Measurements from ENCODE around the gene SIK1. TPM values are rescaled to one million over a fixed set of nuclear protein-coding genes. Genes with fewer than 3 reads are reported as not detected.

SIK1 gene
- polyA plus RNA-seq, 1 donor from 2014 or later = 2.5 TPM

DNA sequence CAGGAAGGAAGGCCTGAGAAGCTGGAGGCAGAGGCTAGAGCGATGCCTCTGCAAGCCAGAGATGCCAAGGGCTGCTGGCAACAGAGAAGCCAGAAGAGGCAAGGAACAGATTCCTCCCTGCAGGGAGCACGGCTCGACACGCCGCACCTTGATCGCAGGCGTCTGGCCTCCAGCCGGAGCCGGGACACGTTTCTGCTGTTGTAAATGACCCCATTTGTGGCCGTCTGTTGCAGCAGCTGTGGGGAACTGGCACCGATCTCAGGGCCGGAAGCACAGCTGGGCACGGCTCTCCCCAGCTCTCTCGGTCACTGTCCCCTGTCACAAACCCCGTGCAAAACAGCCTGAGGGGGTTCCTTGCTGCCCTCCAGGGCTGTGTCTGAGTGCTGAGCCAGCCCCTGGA is 59.6 kb downstream of the SIK1 start:
- peak overlapping the region in 1 of 3 donors; percentile 41 for H3K27ac Mint-ChIP-seq
- H3K4me1 Mint-ChIP-seq = peaks cover 21 to 38% (median 30%) of the 10 kb centered on the region in 3 donors
- no peaks in the 10 kb centered on the region for H3K36me3 Mint-ChIP-seq
- H3K4me3 Mint-ChIP-seq = no peak overlapping the region
- H3K27me3 Mint-ChIP-seq = peaks cover 3% of the 10 kb centered on the region
- no peaks in the 10 kb centered on the region for H3K9me3 Mint-ChIP-seq

DNA sequence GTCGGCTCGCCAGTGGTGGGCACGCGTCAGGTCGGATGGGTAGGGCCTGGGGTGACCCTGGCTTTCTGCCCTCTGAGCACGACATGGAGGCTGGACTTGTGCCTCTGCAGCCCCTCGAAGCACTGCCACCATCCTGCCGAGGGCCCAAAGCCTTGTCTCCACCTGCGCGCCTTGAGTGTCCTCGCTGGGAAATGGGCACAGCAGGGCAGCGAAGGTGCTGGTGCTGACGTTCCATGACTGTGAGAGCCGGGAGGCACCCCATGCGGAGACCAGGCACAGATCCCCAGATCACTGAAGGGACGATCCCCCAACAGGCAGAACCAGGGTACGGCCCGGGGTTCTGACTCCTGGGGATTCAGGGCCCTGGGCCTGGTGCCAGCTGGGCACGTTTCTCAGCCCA is 60.3 kb downstream of the SIK1 start:
- H3K27ac Mint-ChIP-seq = peak overlapping the region in 1 of 3 donors; percentile 41
- H3K4me3 Mint-ChIP-seq = no peak overlapping the region
- no peaks in the 10 kb centered on the region for H3K36me3 Mint-ChIP-seq
- H3K4me1 Mint-ChIP-seq = peaks cover 23 to 39% (median 31%) of the 10 kb centered on the region in 3 donors
- H3K9me3 Mint-ChIP-seq = no peaks in the 10 kb centered on the region
- peaks cover 3% of the 10 kb centered on the region for H3K27me3 Mint-ChIP-seq

DNA sequence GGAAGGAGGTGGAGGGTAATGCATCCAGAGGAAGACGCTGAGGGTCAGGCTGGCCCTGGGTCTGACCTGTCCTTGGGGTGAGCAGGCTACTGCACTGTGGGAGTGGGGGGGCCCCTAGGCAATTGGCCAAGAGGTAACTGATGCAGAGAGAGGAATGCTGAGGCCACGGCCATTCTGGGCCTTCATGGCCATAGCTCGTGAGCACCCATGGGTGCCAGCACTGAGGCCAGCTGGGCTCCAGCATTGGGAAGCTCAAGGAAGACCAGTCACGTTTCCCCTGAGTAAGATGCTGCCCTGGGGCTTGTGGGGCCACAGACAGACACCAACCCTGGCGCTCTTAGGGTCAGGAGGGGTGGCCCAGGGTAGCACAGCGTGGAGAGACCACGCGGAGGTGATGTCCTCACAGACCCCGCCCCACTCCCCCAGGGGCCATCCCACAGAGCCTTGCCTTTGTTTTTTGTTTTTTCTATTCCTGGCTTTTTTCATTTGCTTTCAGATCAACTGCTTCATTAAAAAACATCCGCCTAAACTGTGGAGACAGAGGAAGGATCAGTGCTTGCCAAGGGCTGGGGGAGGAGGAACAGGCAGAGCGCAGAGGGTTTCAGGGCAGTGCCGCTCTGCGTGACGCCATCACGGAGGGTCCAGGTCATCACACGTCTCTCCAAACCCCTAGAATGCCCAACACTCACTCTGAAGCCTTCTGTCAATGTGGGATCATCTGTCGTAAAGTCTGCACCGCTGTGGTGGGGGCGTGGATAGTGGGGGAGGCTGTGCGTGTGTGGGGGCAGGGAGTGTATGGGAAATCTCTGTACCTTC is 61.1 kb downstream of the SIK1 start:
- Mint-ChIP-seq H3K27ac (peak overlapping the region; percentile 63 to 87 (median 74)), H3K9me3 (no peaks in the 10 kb centered on the region), H3K27me3 (peaks cover 3% of the 10 kb centered on the region), H3K4me1 (peaks cover 23 to 41% (median 34%) of the 10 kb centered on the region in 3 donors), H3K36me3 (no peaks in the 10 kb centered on the region), H3K4me3 (no peak overlapping the region)

DNA sequence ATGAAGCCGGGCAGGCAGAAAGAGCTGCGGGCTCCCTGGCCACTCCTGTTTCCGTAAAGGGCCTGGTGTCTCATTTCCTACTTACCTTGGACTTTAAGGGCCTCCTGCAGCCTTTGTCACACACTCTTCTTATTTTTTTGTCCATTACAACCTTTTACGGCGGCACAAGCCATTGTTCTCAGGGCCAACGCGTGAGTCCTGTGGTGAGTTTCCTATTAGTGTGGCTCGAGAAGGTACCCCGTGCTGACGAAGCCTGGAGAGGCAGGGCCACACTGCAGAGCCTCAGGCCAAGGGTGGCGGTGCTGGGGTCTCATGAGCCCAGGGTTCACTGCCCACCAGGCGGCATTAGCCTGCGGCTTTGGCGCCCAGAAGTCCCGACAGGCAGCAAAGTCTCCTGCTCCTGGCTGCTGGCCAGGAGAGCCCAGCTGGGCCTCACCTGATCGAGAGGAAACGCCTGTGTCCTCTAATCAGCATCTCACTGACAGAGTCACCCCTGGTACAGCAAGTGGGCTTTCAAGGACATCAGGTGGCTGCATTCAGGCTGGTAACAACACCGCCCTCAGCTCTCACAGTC is 62.0 kb downstream of the SIK1 start:
- Mint-ChIP-seq H3K4me1 (peaks cover 14 to 34% (median 28%) of the 10 kb centered on the region in 3 donors), H3K27ac (peak overlapping the region; percentile 63 to 87 (median 83)), H3K4me3 (no peak overlapping the region)

More for the DNA sequence above, 62.0 kb downstream of the SIK1 start:
- Mint-ChIP-seq H3K27me3 (peaks cover 3% of the 10 kb centered on the region), H3K9me3 (no peaks in the 10 kb centered on the region), H3K36me3 (no peaks in the 10 kb centered on the region)

Other genes starting within 250 kb of the SIK1 start
- 0.11 TPM for gene HSF2BP, start 232.4 kb upstream of the SIK1 start, polyA plus RNA-seq
- 24.3 TPM for gene RRP1B, start 232.4 kb upstream of the SIK1 start, polyA plus RNA-seq